Erythroblast (primary cell): ENCODE results near the gene INTS15.

Experiments used
- GATA1 ChIP-seq: IDR thresholded peaks from 2 replicates; pipeline ENCODE4 v1.6.1; 2011; ENCODE audit warnings: low read depth, mild to moderate bottlenecking, control low read depth, low read length, moderate library complexity
- POLR2A ChIP-seq: IDR thresholded peaks from 2 replicates; pipeline ENCODE4 v1.6.1; 2011; ENCODE audit warnings: mild to moderate bottlenecking, low read length

GRCh38 chr7:6650086-6650485 is 60.3 kb downstream of the INTS15 start:
- TF ChIP-seq GATA1 = no peak
- no peak for TF ChIP-seq POLR2A
